K562 (cell line): ENCODE data around the gene TM4SF20. TPM values are rescaled to one million over a fixed set of nuclear protein-coding genes. Genes with fewer than 3 reads are reported as not detected.
"Not testable (repeated sequence)": the region's sequence is repeated elsewhere in the genome, so short reads cannot be mapped to it uniquely, and the experiment has no call there.

Experiments used
- ATAC-seq: fragments of 200-7000 bp; cut with Tn5 transposase; 3 replicates; pipeline ENCODE4 v1.9.1; 2020; ENCODE audit warnings: moderate library complexity
- BruUV-seq: library from RNA; stranded (reverse); fragments of 400-500 nt; replicated peaks from 2 replicates; lab custom pipeline; 2021; lab: Mats Ljungman, UMichigan
- CTCF ChIA-PET: fragments of 300-600 bp; formaldehyde crosslinking; extraction: SDS; loops from one replicate; lab custom pipeline; 2021; ENCODE audit warnings: low intra/inter-chr PET ratio; lab: Yijun Ruan, JAX
- POLR2A ChIA-PET: fragments of 300-600, 350-650 bp; sonication (Branson Sonifier 250); formaldehyde crosslinking; extraction: SDS; loops from one replicate; lab custom pipeline; 2021; ENCODE audit warnings: antibody characterized with exemption, inconsistent platforms; lab: Yijun Ruan, JAX
- DNase-seq, 4 experiments: peaks; one replicate each; pipeline versions ENCODE4 v3.0.0 to v3.0.0-alpha.2; 2011 to 2018; ENCODE audit warnings: low spot score in 3 of 4, mixed read lengths in 3 of 4; ENCODE audit errors: extremely low read depth in 1 of 4
- FAIRE-seq: peaks from 2 replicates; lab custom pipeline; 2011; peaks lifted over from hg19 to GRCh38; lab: Jason Lieb, UNC
- H2AFZ ChIP-seq: 2 replicates; pipeline ENCODE4 v1.6.0; 2011; ENCODE audit warnings: low read depth, low read length, control low read depth, inconsistent platforms
- H3K27ac ChIP-seq: fragments of 200-600 bp; 3 replicates; pipeline ENCODE4 v1.8.0; 2011; ENCODE audit warnings: low read depth, mild to moderate bottlenecking, control low read depth, inconsistent platforms, low read length, moderate library complexity, mixed read lengths; ENCODE audit errors: extremely low read depth
- H3K27me3 ChIP-seq, 2 experiments: fragments of 300-600 bp in 1 of 2; 2 replicates in 1 of 2; 3 replicates in 1 of 2; pipeline versions ENCODE4 v1.6.0 to v1.8.0; 2011; ENCODE audit warnings: inconsistent platforms in 2 of 2, low read length in 2 of 2, mild to moderate bottlenecking in 1 of 2, mixed read lengths in 1 of 2, moderate library complexity in 1 of 2; ENCODE audit not compliant: control insufficient read depth in 2 of 2, insufficient read depth in 2 of 2
- H3K36me3 ChIP-seq: fragments of 300-600 bp; 3 replicates; pipeline ENCODE4 v1.8.0; 2011; ENCODE audit warnings: mild to moderate bottlenecking, low read length, inconsistent platforms; ENCODE audit not compliant: control insufficient read depth, insufficient read depth
- H3K4me1 ChIP-seq, 2 experiments: fragments of 200-600 bp in 1 of 2; replicated peaks in 1 of 2; 2 replicates in 1 of 2; 3 replicates in 1 of 2; pipeline versions ENCODE4 v1.5.1 to v1.8.0; 2011; ENCODE audit warnings: inconsistent platforms in 2 of 2, low read length in 2 of 2, mild to moderate bottlenecking in 1 of 2, mixed read lengths in 1 of 2, moderate library complexity in 1 of 2; ENCODE audit not compliant: control insufficient read depth in 2 of 2, insufficient read depth in 2 of 2
- H3K4me2 ChIP-seq: 2 replicates; pipeline ENCODE4 v1.6.1; 2011; ENCODE audit warnings: low read length, control low read depth, inconsistent platforms, mixed read lengths; ENCODE audit not compliant: insufficient read depth
- H3K4me3 ChIP-seq: fragments of 200-600 bp; sonication (generic), shearing (Covaris generic); 2 replicates; pipeline ENCODE4 v1.5.1; 2016; ENCODE audit warnings: control low read depth, inconsistent platforms
- H3K79me2 ChIP-seq: fragments of 200-600 bp; 3 replicates; pipeline ENCODE4 v1.8.0; 2011; ENCODE audit warnings: low read length, inconsistent platforms; ENCODE audit not compliant: control insufficient read depth, insufficient read depth
- H3K9ac ChIP-seq, 2 experiments: 2 replicates each; pipeline versions ENCODE4 v1.6.0 to v1.6.1; 2011; ENCODE audit warnings: low read depth in 2 of 2, low read length in 2 of 2, control low read depth in 1 of 2, inconsistent platforms in 1 of 2, mild to moderate bottlenecking in 1 of 2, mixed read lengths in 1 of 2; ENCODE audit not compliant: insufficient read depth in 1 of 2
- H3K9me1 ChIP-seq: one replicate; pipeline ENCODE4 v1.6.0; 2011; ENCODE audit warnings: inconsistent platforms, mild to moderate bottlenecking, low read length, moderate library complexity; ENCODE audit not compliant: control insufficient read depth, insufficient read depth
- H3K9me3 ChIP-seq: replicated peaks from 2 replicates; pipeline ENCODE4 v1.5.1; 2011; ENCODE audit warnings: low read depth, low read length, inconsistent platforms; ENCODE audit not compliant: control insufficient read depth, insufficient read depth
- H4K20me1 ChIP-seq: replicated peaks from 2 replicates; pipeline ENCODE4 v1.6.1; 2011; ENCODE audit warnings: low read length, inconsistent platforms, mixed read lengths; ENCODE audit not compliant: control insufficient read depth, insufficient read depth
- PURB ChIP-seq: sonication (generic); formaldehyde crosslinking; IDR thresholded peaks from 2 replicates; pipeline ENCODE4 v1.9.0; 2021; ENCODE audit warnings: low read depth, mild to moderate bottlenecking, missing genetic modification reagents
- RAD21 ChIP-seq, 2 experiments: fragments of 250-450 bp in 1 of 2; fragments of 450-650 bp in 1 of 2; sonication (Bioruptor Pico) in 1 of 2; formaldehyde crosslinking in 1 of 2; IDR thresholded peaks in 1 of 2; conservative IDR thresholded peaks in 1 of 2; 2 replicates each; pipeline versions ENCODE4 v1.4.0 to v1.8.0; 2020 to 2022; ENCODE audit warnings: mild to moderate bottlenecking in 2 of 2, moderate library complexity in 1 of 2
- SIN3B ChIP-seq: fragments of 450-650 bp; IDR thresholded peaks from 2 replicates; pipeline ENCODE4 v1.6.1; 2017; ENCODE audit warnings: low read depth, mild to moderate bottlenecking, moderate library complexity
- ZNF551 ChIP-seq: fragments of 250-450 bp; sonication (Bioruptor Pico); IDR thresholded peaks from 2 replicates; pipeline ENCODE4 v1.5.0; 2021; ENCODE audit warnings: mild to moderate bottlenecking, moderate library complexity
- ZNF764 ChIP-seq: fragments of 250-450 bp; sonication (Bioruptor Pico); IDR thresholded peaks from 2 replicates; pipeline ENCODE4 v1.4.0; 2020; ENCODE audit warnings: low read depth, mild to moderate bottlenecking, moderate library complexity
- whole genome bisulfite sequencing: fragments of 100-300 bp; shearing (Covaris generic); methylation state at CpG from one replicate; pipeline ENCODE4 v1.1.6; 2016; ENCODE audit warnings: low coverage, mixed read lengths; ENCODE audit not compliant: insufficient coverage; ENCODE audit errors: missing lambda C conversion rate; 5-methylcytosine and 5-hydroxymethylcytosine counted together
- in situ Hi-C: fragments of 300-500 bp; cut with MboI; formaldehyde crosslinking; loops from 4 replicates; pipeline ENCODE4 v1.15.0; 2018; ENCODE audit warnings: inconsistent platforms, mixed read lengths
- intact Hi-C: fragments of 100-400 bp; cut with micrococcal nuclease; formaldehyde crosslinking; loops from 2 replicates; pipeline ENCODE4 v1.14.2; 2022
- polyA plus RNA-seq, 8 experiments: library from polyadenylated mRNA; depleted of rRNA in 4 of 8; stranded (reverse) in 5 of 8; unstranded in 3 of 8; fragments of >200 nt; fragmentation: Nextera tagmentation in 2 of 8; fragmentation: Illumina TruSeq in 1 of 8; extraction: Ambion mirVana in 2 of 8; extraction: Trizol in 1 of 8; gene quantifications; 2 replicates each; pipeline versions ENCODE4 v1.2.1 to v1.2.3, GENCODE V29; 2011 to 2014; ENCODE audit warnings: inconsistent platforms in 1 of 8, missing spikeins in 1 of 8
- total RNA-seq, 7 experiments: library from RNA; depleted of rRNA in 6 of 7; stranded (reverse); fragments of >200 nt in 6 of 7; fragmentation: Illumina TruSeq in 2 of 7; extraction: Trizol in 2 of 7; gene quantifications; 2 replicates each; pipeline versions ENCODE4 v1.2.1 to v1.2.3, GENCODE V29; 2011 to 2021; ENCODE audit warnings: low replicate concordance in 1 of 7
- TF ChIP-seq, protein P1 (sequence below), 3 experiments: IDR thresholded peaks in 2 of 3; conservative IDR thresholded peaks in 1 of 3; 2 replicates each; pipeline ENCODE4 v1.5.1; 2011 to 2012; ENCODE audit warnings: low read length in 3 of 3, mild to moderate bottlenecking in 3 of 3, control low read depth in 2 of 3, improper control_type of control experiment in 1 of 3, inconsistent platforms in 1 of 3, low read depth in 1 of 3, mixed read lengths in 1 of 3, moderate library complexity in 1 of 3; ENCODE audit not compliant: insufficient read depth in 2 of 3

The TM4SF20 gene
- total and polyA plus RNA-seq, 9 of the 15 experiments (the other 6 are each of a cell fraction or from before 2014, with no cell fraction given) = not detected

- H3K9me1 ChIP-seq, H3K4me2 ChIP-seq, in situ Hi-C loops, H3K27me3 ChIP-seq, H3K9me3 ChIP-seq, H3K4me1 ChIP-seq, H3K27ac ChIP-seq, POLR2A ChIA-PET, FAIRE-seq, H3K36me3 ChIP-seq, H3K9ac ChIP-seq, BruUV-seq, H3K79me2 ChIP-seq, H3K4me3 ChIP-seq, DNase-seq, H2AFZ ChIP-seq, H4K20me1 ChIP-seq: not testable (repeated sequence)
- WGBS = 6% methylated on average over 8 of the region's 11 CpGs
- CTCF ChIA-PET = interaction anchor here (0.6 kb wide), 1 partner anchor 401 kb away, joined by 4 read pairs; no protein-coding TSS in a partner anchor
- peak; percentile 42; the same call in 1 of the 3 replicates for ATAC-seq
- intact Hi-C loops = loop anchor here (2.0 kb wide), 1 partner anchor 402 kb away; no protein-coding TSS in a partner anchor
Observed at GRCh38 chr2:227364585-227365263, 14.4 kb downstream of the TM4SF20 start.

DNA sequence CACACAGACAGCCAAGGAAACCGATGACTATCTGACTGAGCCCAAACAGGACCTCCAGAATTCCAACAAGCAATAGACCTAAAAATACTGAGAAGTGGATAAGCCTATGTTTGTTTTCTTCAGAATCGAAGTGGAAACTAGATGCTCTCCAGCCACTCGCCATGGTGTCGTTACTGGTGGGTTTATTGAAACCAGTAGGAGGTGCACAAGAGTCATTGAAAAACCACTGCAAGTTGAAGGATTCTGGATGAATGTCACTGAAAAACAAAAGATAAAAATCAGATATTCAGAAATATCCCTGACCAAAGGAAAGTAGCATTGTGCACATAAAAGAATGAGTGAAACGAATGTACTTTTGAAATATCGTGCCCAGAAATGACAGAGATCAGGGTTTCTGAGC, 15.3 kb downstream of the TM4SF20 start:
- no peak overlapping the region for H3K27ac ChIP-seq
- in situ Hi-C loops = no loop called here
- no peak overlapping the region for H3K9ac ChIP-seq
- no peak overlapping the region for H2AFZ ChIP-seq
- BruUV-seq = no TSS peak
- H3K9me1 ChIP-seq = no peaks in the 10 kb centered on the region
- intact Hi-C loops = loop anchor here (2.0 kb wide), 1 partner anchor 403 kb away; no protein-coding TSS in a partner anchor
- H3K4me1 ChIP-seq = no peaks in the 10 kb centered on the region
- H3K36me3 ChIP-seq = peaks cover 7% of the 10 kb centered on the region; the same call in 2 of the 3 replicates
- WGBS = 15% methylated on average over 6 of the region's 6 CpGs
- ATAC-seq (peak; percentile 80), DNase-seq (peak in 2 of 4 experiments; percentile 7 to 44), FAIRE-seq (no peak)
- no peaks in the 10 kb centered on the region for H3K79me2 ChIP-seq
- ChIA-PET POLR2A (no interaction called here), CTCF (interaction anchor here (0.6 kb wide), 1 partner anchor 402 kb away, joined by 4 read pairs; no protein-coding TSS in a partner anchor)
- no peaks in the 10 kb centered on the region for H3K9me3 ChIP-seq
- no peak overlapping the region for H3K4me3 ChIP-seq
- no peaks in the 10 kb centered on the region; a peak in 1 of 5 replicates for H3K27me3 ChIP-seq
- no peak overlapping the region for H3K4me2 ChIP-seq
- no peaks in the 10 kb centered on the region for H4K20me1 ChIP-seq
- TF ChIP-seq RAD21 (CRISPR knock-in tag; conservative IDR thresholded peaks at IDR 0.05 in 1 of 2, IDR thresholded peaks at IDR 0.05 in 1 of 2) = peak; percentile 50 to 64; a peak in 3 of 4 replicates
- TF ChIP-seq, protein P1, sequence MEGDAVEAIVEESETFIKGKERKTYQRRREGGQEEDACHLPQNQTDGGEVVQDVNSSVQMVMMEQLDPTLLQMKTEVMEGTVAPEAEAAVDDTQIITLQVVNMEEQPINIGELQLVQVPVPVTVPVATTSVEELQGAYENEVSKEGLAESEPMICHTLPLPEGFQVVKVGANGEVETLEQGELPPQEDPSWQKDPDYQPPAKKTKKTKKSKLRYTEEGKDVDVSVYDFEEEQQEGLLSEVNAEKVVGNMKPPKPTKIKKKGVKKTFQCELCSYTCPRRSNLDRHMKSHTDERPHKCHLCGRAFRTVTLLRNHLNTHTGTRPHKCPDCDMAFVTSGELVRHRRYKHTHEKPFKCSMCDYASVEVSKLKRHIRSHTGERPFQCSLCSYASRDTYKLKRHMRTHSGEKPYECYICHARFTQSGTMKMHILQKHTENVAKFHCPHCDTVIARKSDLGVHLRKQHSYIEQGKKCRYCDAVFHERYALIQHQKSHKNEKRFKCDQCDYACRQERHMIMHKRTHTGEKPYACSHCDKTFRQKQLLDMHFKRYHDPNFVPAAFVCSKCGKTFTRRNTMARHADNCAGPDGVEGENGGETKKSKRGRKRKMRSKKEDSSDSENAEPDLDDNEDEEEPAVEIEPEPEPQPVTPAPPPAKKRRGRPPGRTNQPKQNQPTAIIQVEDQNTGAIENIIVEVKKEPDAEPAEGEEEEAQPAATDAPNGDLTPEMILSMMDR (IDR thresholded peaks at IDR 0.05 in 2 of 3, conservative IDR thresholded peaks at IDR 0.05 in 1 of 3; ENCODE audit: insufficient read depth in 2 of 3, low read depth in 1 of 3, low read length in 3 of 3) = peak; percentile 47 to 62 (median 57); a peak in 5 of 6 replicates
- no peak for TF ChIP-seq SIN3B
- no peak for TF ChIP-seq ZNF551 (CRISPR knock-in tag)
- TF ChIP-seq ZNF764 (CRISPR knock-in tag) = peak; percentile 92
- TF ChIP-seq PURB (CRISPR knock-in tag) = no peak
